Middle frontal gyrus (tissue), 1 donor: Measurements from ENCODE around the gene LRRC47.
"Not testable (repeated sequence)": the region's sequence is repeated elsewhere in the genome, so short reads cannot be mapped to it uniquely, and the experiment has no call there.

Source experiments
- DNase-seq: peaks from one replicate; pipeline ENCODE4 v3.0.0-alpha.2; 2015; ENCODE audit warnings: low spot score; ENCODE audit errors: extremely low spot score

Gene LRRC47

GRCh38 chr1:3816331-3817137 lies 20.2 kb upstream of the LRRC47 start:
- no peak for DNase-seq

GRCh38 chr1:3814771-3815561 lies 18.7 kb upstream of the LRRC47 start:
- no peak for DNase-seq

GRCh38 chr1:3814065-3814464 lies 17.8 kb upstream of the LRRC47 start:
- no peak for DNase-seq

GRCh38 chr1:3811595-3811911 lies 15.3 kb upstream of the LRRC47 start:
- no peak for DNase-seq

GRCh38 chr1:3810149-3810761 lies 14.0 kb upstream of the LRRC47 start:
- not testable (repeated sequence) for DNase-seq

DNA sequence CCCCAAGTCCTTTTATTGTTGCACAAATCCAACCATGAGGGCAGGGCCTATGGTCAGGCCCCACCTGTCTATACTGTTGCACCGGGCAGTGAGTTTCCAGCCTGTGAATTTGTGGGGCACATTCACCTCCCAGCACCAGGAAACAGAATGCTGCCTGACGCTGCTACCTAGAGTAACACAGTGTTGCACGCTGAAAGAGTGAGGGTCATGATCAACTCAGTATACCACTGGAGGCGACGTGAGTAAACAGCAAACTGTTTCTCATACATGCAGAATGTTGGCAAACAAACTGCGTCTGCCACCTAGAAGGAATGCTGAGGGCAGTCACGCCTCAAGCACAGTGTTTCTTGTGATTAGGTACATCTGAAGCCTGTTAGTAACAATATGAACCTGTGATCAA lies 13.4 kb upstream of the LRRC47 start:
- no peak for DNase-seq

DNA sequence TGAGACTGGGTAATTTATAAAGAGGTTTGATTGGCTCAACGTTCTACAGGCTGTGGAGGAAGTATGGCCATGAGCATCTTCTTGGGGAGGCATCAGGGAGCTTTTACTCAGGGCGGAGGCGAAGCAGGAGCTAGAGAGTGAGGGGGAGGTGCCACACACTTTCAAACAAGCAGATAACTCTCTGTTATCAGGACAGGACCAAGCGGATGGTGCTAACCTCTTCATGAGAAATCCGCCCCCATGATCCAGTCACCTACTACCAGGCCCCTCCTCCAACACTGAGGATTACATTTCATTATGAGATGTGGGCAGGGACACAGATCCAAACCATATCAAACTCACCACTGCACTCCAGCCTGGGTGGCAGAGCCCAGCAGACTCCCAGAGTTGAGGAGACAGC lies 11.5 kb upstream of the LRRC47 start:
- DNase-seq = no peak

GRCh38 chr1:3805038-3805437 lies 8.7 kb upstream of the LRRC47 start:
- DNase-seq = no peak

- not testable (repeated sequence) for DNase-seq
These were observed 8.3 kb upstream of the LRRC47 start for GRCh38 chr1:3804627-3804944.

DNA sequence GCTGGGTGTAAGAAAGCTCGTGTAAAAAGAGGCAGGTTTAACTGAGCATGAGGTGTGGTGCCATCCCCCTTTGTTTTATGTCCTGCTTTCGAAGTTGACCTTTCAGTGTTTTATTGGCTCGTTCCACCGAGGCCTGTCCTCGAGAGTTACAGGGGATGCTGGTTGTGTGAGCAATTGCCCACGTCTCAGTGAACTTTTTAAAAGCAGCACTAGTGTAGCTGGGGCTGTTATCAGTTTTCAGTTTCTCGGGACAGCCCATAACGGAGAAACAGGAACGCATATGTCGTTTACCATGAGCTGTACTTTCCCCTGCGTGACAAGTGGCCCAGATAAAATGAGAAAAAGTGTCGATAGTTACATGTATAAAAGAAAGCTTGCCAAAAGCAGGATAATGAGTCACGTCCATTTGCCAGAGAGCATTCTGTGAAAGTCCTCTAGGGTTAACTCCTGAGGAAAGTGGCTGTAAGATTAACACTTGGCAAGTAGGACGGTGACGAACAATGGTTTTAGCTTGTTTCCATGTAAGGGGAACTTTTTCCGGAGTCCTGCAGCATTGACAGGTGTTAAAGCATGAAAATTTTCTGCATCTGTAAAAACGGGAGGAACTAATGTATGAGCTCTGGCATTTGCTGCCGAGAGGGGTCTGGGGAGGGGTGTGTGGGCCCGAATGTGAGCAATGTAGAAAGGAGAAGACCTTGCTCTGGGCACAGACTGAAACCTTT lies 7.8 kb upstream of the LRRC47 start:
- DNase-seq = no peak

- DNase-seq = not testable (repeated sequence)
These were observed 4.5 kb upstream of the LRRC47 start for GRCh38 chr1:3800795-3801194.

DNA sequence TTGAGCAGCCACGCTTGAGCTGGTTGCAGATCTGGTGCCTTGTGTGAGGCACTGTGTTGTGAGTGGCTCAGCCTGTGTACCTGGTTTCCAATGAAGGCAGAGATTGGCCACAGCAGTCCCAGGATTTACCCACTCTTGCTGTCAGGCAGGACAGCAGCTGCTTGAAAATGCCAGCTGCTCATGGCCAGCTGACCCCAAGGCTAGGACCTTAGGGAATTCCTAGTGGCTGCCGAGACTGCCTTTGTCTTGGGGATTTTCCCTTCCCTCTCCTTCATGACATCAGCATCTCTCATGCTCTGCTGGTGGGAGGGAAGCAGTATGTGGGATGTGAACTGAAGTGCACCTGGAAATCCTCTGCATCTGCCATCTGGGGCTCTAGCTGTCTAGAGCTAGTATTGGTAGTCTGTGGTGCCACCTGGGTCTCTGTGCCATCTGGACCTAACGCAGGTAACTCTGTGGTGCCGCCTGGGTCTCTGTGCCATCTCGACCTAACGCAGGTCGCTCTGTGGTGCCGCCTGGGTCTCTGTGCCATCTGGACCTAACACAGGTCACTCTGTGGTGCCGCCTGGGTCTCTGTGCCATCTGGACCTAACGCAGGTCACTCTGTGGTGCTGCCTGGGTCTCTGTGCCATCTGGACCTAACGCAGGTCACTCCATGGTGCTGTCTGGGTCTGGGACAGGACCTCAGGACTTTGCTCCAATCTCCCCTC lies 3.8 kb upstream of the LRRC47 start:
- no peak for DNase-seq

- DNase-seq = no peak
These were observed 664 bp downstream of the LRRC47 start for GRCh38 chr1:3795453-3796214.

DNA sequence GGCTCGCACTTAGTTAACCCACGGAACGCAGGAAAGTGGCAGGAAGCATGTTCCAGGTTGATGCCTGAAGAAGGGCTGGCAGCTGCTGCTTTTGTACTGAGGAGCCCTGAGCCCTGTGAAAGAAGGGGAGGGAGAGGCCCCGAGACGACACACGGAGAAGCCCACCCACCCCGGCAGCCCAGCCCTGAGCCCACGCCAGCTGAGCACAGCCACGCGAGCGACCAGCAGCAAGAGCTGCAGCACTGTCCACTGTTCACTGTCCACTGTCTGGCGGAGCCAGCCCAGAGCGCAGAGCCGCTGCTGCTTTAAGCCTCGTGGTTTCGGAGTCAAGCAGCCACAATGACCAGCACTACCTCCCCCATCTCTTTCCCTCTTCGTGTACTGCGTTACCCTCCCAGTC lies 5.3 kb downstream of the LRRC47 start:
- no peak for DNase-seq

DNA sequence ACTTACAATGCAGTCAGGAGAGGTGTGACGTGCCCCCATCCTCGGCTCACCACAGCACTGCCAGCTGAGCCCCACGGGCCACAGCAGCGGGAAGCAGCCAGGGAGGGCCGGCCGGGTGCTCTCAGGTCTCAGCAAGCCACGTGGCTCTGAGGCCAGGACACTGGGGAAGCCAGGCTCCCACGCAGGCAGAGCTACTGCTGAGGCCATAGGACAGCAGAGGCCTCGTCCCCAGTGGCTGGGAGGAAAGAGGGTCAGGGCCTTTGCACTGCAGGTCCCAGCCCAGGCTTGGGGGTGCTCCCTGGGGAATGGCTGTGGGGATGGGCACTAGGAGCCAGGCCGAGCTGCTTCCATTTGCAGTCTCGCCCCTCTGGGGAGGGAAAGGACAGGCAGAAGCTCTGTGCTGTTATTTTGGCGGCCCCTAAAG lies 5.8 kb downstream of the LRRC47 start:
- DNase-seq = no peak

GRCh38 chr1:3789421-3790300 lies 6.6 kb downstream of the LRRC47 start:
- DNase-seq = no peak

GRCh38 chr1:3788756-3789420 lies 7.4 kb downstream of the LRRC47 start:
- no peak for DNase-seq

DNA sequence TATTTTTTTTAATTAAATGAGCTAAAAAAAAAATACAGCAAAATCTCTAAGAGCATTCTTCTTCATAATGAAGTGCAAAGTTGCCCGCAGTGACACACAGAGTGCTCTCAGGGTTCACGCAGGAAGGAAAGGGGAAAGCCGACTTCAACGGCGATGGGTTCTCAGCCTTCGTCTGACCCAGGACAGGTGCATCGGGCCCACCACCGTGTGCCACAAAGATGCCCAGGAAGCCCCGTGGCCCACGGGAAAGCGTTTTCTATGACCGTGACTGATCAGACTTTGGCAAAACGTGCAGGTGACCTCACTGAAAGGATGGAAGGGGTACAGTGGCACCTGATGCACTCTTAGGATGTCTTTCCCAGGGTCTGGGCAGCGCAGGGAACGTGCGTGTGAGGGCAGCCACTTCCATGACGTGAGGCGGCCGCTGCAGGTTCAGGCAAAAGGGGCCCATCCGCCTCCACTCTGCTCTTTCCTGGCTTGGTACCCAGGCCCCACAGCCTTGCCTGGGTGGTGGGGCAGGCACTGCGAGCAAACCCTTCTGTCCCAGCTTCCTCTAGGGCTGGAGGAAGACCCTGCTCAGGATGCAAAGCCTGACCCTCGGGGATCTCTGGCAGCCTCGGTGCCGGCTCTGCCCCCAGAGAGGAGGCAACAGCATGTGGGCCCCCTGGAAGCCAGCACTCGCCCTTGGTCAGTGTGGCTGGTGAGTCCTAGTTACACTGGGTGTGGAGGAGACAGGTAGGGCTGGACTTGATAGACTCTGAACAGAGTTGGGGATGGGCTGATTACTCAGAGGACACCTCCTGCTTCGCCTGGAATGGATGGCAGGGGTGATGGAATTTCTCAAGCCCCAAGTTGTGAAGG lies 8.3 kb downstream of the LRRC47 start:
- DNase-seq = no peak
